Measurements from ENCODE around the gene HAL. TPM values are rescaled to one million over a fixed set of nuclear protein-coding genes. Genes with fewer than 3 reads are reported as not detected.

Gene HAL
- total RNA-seq, 1 experiment from 2014 or later: 1.5 TPM

DNA sequence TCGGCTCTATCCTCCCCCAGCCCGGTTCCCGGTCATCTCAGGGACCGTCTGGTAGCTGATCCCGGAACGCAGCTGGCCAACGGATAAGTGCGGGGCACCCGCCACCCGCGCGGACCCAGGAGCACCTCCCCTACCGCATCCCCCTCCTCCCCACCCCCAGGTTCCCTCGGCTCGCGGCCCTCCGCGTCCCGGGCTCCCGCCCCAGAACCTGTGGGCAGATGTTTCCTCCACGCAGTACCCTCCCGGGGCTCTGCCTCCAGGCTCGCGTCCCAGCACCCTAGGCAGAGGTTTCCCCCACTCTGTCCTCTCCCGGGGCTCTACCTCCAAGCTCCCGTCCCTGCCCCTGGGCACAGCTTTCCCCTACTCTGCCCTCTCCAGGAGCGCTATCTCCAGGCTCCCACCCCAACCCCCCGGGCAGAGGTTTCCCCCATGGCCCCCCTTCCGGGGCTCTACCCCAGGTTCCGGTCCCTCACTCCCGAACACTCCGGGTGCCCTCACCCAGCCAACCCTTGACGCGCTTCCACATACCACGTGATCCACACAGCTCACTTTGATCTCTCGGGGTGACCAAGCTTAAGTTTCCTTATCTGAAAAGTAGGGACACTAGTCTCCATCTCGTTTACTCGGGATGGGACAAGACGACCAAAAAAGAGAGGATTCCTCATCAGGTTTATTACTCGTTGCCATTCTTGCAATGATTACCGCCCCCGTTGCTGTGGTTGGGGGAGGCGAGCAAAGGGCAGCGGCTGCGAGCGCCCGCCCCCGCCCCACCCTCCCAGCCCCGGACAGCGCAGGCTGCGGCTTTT lies 53.4 kb downstream of the HAL start, which contains the start of gene CCDC38:
Gene CCDC38 (minus strand): TSS at position 91 of the 806 bp plus-strand sequence. CDS start 6,105 bp downstream, outside the sequence.
- Histone ChIP-seq H3K4me2 (ENCODE audit: low read length) (peak within 1 kb of the TSS; percentile 83), H3K27ac (ENCODE audit: low read length) (no peak within 1 kb of the TSS), H3K4me3 (ENCODE audit: low read length) (peak within 1 kb of the TSS; percentile 88), H3K36me3 (ENCODE audit: low read depth, low read length) (no peaks in the 10 kb centered on the region), H3K9ac (ENCODE audit: low read length) (peak within 1 kb of the TSS; percentile 71), H3K4me1 (ENCODE audit: insufficient read depth, low read length) (0 out of 2 replicates have a peak, but pooled peaks cover 9% of the 10 kb centered on the region), H3F3A (ENCODE audit: low read length, unreplicated experiment) (no peaks in the 10 kb centered on the region), H4K20me1 (ENCODE audit: low read length) (no peaks in the 10 kb centered on the region), H3K79me2 (ENCODE audit: low read length) (no peaks in the 10 kb centered on the region), H3K27me3 (ENCODE audit: low read length) (no peaks in the 10 kb centered on the region), H2AFZ (ENCODE audit: low read length) (peak within 1 kb of the TSS; percentile 95), H3K9me3 (ENCODE audit: low read length) (no peaks in the 10 kb centered on the region), H3K9me2 (replicated peaks; ENCODE audit: low read length) (no peaks in the 10 kb centered on the region)
- ATAC-seq (peak; percentile 88), DNase-seq (peak; percentile 77)
- ChIA-PET POLR2A (ENCODE audit: unreplicated experiment) (interaction anchor here (0.5 to 0.7 kb wide), 3 partner anchors 9 to 121 kb away, joined by 3 to 6 read pairs (median 4); no protein-coding TSS in a partner anchor), CTCF (interaction anchor here (1.2 to 1.8 kb wide), 2 partner anchors 17 to 25 kb away, joined by 5 to 6 read pairs; no protein-coding TSS in a partner anchor)
- intact Hi-C loops (cut with micrococcal nuclease): no loop called here
- TF ChIP-seq EZH2 (IDR thresholded peaks at IDR 0.05; ENCODE audit: low read length, unreplicated experiment) (no peak), EZH2phosphoT487 (IDR thresholded peaks at IDR 0.05; ENCODE audit: borderline replicate concordance, low read length) (no peak)
- TF ChIP-seq, protein P1, sequence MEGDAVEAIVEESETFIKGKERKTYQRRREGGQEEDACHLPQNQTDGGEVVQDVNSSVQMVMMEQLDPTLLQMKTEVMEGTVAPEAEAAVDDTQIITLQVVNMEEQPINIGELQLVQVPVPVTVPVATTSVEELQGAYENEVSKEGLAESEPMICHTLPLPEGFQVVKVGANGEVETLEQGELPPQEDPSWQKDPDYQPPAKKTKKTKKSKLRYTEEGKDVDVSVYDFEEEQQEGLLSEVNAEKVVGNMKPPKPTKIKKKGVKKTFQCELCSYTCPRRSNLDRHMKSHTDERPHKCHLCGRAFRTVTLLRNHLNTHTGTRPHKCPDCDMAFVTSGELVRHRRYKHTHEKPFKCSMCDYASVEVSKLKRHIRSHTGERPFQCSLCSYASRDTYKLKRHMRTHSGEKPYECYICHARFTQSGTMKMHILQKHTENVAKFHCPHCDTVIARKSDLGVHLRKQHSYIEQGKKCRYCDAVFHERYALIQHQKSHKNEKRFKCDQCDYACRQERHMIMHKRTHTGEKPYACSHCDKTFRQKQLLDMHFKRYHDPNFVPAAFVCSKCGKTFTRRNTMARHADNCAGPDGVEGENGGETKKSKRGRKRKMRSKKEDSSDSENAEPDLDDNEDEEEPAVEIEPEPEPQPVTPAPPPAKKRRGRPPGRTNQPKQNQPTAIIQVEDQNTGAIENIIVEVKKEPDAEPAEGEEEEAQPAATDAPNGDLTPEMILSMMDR (conservative IDR thresholded peaks at IDR 0.05; ENCODE audit: low read depth, low read length): no peak
- BruUV-seq (replicated peaks): no TSS peak

DNA sequence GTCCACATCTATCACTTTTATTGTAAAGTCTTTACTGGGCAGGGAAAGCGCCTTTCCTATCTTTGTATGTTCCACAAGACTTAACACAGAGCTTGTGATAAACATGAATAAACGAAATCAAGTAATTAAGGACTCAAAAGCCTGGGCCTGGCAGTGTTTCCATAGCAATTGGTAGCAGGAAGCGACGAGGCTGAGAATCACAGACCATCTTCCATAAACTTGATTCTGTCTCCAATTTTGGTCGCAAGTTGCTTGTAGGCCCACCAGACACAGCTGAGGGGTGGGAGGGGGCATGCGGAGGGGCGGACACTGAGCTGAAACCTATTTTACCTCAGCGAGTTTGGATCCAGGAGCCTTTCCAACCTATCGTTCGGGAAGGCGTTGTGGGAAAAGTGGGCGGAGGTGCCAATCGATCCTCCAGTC lies 54.0 kb downstream of the HAL start:
- Histone ChIP-seq H3K79me2 (ENCODE audit: low read length) (no peaks in the 10 kb centered on the region), H3K4me2 (ENCODE audit: low read length) (peak overlapping the region; percentile 83), H3K9me2 (replicated peaks; ENCODE audit: low read length) (no peaks in the 10 kb centered on the region), H3K9ac (ENCODE audit: low read length) (peak overlapping the region; percentile 71), H3K9me3 (ENCODE audit: low read length) (no peaks in the 10 kb centered on the region), H4K20me1 (ENCODE audit: low read length) (no peaks in the 10 kb centered on the region), H3K36me3 (ENCODE audit: low read depth, low read length) (no peaks in the 10 kb centered on the region), H3F3A (ENCODE audit: low read length, unreplicated experiment) (no peaks in the 10 kb centered on the region), H3K27me3 (ENCODE audit: low read length) (no peaks in the 10 kb centered on the region), H3K4me1 (ENCODE audit: insufficient read depth, low read length) (0 out of 2 replicates have a peak, but pooled peaks cover 9% of the 10 kb centered on the region), H3K27ac (ENCODE audit: low read length) (no peak overlapping the region), H3K4me3 (ENCODE audit: low read length) (peak overlapping the region; percentile 88), H2AFZ (ENCODE audit: low read length) (peak overlapping the region; percentile 95)
- intact Hi-C loops (cut with micrococcal nuclease): no loop called here
- POLR2A ChIA-PET (ENCODE audit: unreplicated experiment): interaction anchor here (0.6 kb wide), 1 partner anchor 58 kb away, joined by 4 read pairs; no protein-coding TSS in a partner anchor
- CTCF ChIA-PET: interaction anchor here (1.2 to 1.8 kb wide), 2 partner anchors 17 to 24 kb away, joined by 5 to 6 read pairs; no protein-coding TSS in a partner anchor
- TSS peak; percentile 77 for BruUV-seq (replicated peaks)
- TF ChIP-seq EZH2phosphoT487 (IDR thresholded peaks at IDR 0.05; ENCODE audit: borderline replicate concordance, low read length) (no peak), EZH2 (IDR thresholded peaks at IDR 0.05; ENCODE audit: low read length, unreplicated experiment) (no peak)
- TF ChIP-seq, protein P1 (conservative IDR thresholded peaks at IDR 0.05; ENCODE audit: low read depth, low read length): no peak
- DNase-seq (no peak), ATAC-seq (no peak)

Measured in PC-3 (cell line).